Inflammatory macrophage (primary cell): ENCODE data around the gene BZW2.

ENCODE experiments used
- DNase-seq, 2 donors: peaks; one replicate each; pipeline ENCODE4 v3.0.0-alpha.2; 2020 to 2022

BZW2 gene

GRCh38 chr7:16754856-16755317 lies 108.9 kb downstream of the BZW2 start:
- no peak for DNase-seq

GRCh38 chr7:16755397-16755796 lies 109.4 kb downstream of the BZW2 start:
- peak; percentile 25 to 43 for DNase-seq
